OCI-LY3 (cell line): ENCODE data around the gene NUCKS1.

Experiments used
- CTCF ChIP-seq: fragments of 200-600, 300-600 bp; sonication (generic); IDR thresholded peaks from 2 replicates; pipeline ENCODE4 v1.5.1; 2014; ENCODE audit warnings: antibody characterized with exemption, low read length, low read depth
- EZH2phosphoT487 ChIP-seq: fragments of 200-600 bp; shearing (Covaris generic); IDR thresholded peaks from 2 replicates; pipeline ENCODE4 v1.6.1; 2018; ENCODE audit warnings: antibody characterized with exemption, mixed run types, low read depth

- no peak for TF ChIP-seq CTCF
- TF ChIP-seq EZH2phosphoT487: no peak
Observed at GRCh38 chr1:205744403-205744802, 5.6 kb downstream of the NUCKS1 start.
